ENCODE data around the gene POLD2. TPM values are rescaled to one million over a fixed set of nuclear protein-coding genes. Genes with fewer than 3 reads are reported as not detected.

Gene POLD2
- total and polyA plus RNA-seq, 2 of the 13 experiments (the other 11 are each of a cell fraction or from before 2014, with no cell fraction given): 87.6 to 95.1 TPM

GRCh38 chr7:44101303-44101965, 21.9 kb downstream of the POLD2 start (continued):
- TF ChIP-seq ZNF276 (CRISPR knock-in tag; IDR thresholded peaks at IDR 0.05; ENCODE audit: low read depth): 0 out of 2 replicates have a peak, but pooled peaks have one; percentile 24
- no peak for TF ChIP-seq HMG20A (CRISPR knock-in tag; IDR thresholded peaks at IDR 0.05; ENCODE audit: borderline replicate concordance)
- no peak for TF ChIP-seq ZNF710 (CRISPR knock-in tag; IDR thresholded peaks at IDR 0.05; ENCODE audit: borderline replicate concordance)
- TF ChIP-seq ZNF615 (CRISPR knock-in tag; IDR thresholded peaks at IDR 0.05; ENCODE audit: borderline replicate concordance): no peak
- TF ChIP-seq ZNF776 (CRISPR knock-in tag; IDR thresholded peaks at IDR 0.05): 0 out of 2 replicates have a peak, but pooled peaks have one; percentile 42
- no peak for TF ChIP-seq ZNF891 (CRISPR knock-in tag; IDR thresholded peaks at IDR 0.05)
- no peak for TF ChIP-seq NKX3-1 (CRISPR knock-in tag; IDR thresholded peaks at IDR 0.05)
- no peak for TF ChIP-seq ZNF383 (CRISPR knock-in tag; IDR thresholded peaks at IDR 0.05; ENCODE audit: borderline replicate concordance)
- TF ChIP-seq TFAP4 (IDR thresholded peaks at IDR 0.05; ENCODE audit: borderline replicate concordance, low read depth): no peak
- no peak for TF ChIP-seq BATF2 (CRISPR knock-in tag; IDR thresholded peaks at IDR 0.05)
- no peak for TF ChIP-seq ZBED4 (CRISPR knock-in tag; IDR thresholded peaks at IDR 0.05; ENCODE audit: borderline replicate concordance)
- TF ChIP-seq LBX2 (CRISPR knock-in tag; IDR thresholded peaks at IDR 0.05; ENCODE audit: borderline replicate concordance): no peak
- peak; percentile 8; the same call in 1 of the 2 replicates for TF ChIP-seq KAT8 (CRISPR knock-in tag; IDR thresholded peaks at IDR 0.05)
- TF ChIP-seq NFRKB (IDR thresholded peaks at IDR 0.05): no peak
- TF ChIP-seq RBM22 (optimal IDR thresholded peaks at IDR 0.05; ENCODE audit: low read length): no peak
- no peak for TF ChIP-seq ZNF652 (CRISPR knock-in tag; IDR thresholded peaks at IDR 0.05; ENCODE audit: borderline replicate concordance, low read depth)
- TF ChIP-seq ZSCAN31 (CRISPR knock-in tag; IDR thresholded peaks at IDR 0.05; ENCODE audit: low read depth): no peak
- TF ChIP-seq ZSCAN9 (CRISPR knock-in tag; IDR thresholded peaks at IDR 0.05; ENCODE audit: borderline replicate concordance): no peak
- no peak for TF ChIP-seq ATF4 (CRISPR knock-in tag; IDR thresholded peaks at IDR 0.05)
